RPMI7951 (cell line): ENCODE data around the gene DCST2. TPM values are rescaled to one million over a fixed set of nuclear protein-coding genes. Genes with fewer than 3 reads are reported as not detected.

Experiments
- DNase-seq: peaks from one replicate; pipeline ENCODE4 v3.0.0-alpha.2; 2012; ENCODE audit warnings: low read depth
- total RNA-seq: library from RNA; depleted of rRNA; stranded (reverse); fragments of >200 nt; shearing (Covaris generic); gene quantifications from 2 replicates; pipeline ENCODE4 v1.2.3, GENCODE V29; 2014

The DCST2 gene
- total RNA-seq, 1 experiment from 2014 or later = not detected

DNA sequence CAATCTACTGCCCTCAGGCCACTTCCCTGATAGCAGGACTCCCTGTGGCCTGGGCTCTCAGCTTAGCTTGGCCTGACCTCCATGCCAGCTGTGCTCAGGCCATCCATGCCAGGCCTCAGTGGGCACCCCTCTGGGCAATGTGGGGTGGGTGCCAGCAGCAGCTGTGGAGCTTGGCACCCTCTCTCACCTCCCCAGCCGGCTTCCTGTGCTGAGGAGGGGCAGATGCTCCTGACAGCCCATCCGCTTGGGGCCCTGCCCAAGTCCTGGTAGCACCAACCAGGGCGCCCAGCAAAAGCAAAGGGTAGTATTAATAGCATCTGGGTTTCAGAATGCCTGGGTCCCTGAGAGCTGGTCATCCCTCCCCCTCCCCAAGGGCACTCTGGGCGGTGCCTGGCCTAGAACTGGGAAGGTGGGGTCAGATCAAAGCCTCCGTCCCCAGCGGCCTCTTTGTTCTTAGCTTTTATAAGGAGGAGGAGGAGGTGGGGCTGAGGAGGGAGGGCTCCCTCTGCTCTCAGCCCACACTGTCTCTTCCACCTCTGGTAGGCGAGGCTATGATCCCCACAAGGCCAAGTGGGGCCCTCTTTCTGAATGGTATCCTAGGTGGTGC lies 36.1 kb upstream of the DCST2 start:
- DNase-seq = no peak

DNA sequence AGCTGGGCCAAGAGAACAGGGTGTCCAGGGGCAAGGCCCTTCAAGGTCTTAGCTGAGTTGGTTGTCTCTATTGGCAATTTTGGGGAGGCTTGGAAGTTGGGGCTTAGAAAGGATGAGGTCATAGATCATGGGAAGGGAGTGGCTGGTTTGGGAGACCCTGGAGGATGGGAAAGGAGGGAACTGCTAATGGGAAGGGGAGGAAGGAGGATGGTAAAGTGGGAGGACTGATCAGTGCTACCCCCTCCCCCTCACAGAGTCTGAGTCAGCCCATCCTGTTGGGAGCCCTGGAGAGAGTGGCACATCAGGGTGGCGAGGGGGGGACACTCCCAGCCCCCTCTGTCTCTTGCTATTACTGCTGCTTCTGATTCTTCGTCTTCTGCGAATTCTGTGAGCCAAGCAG lies 35.0 kb upstream of the DCST2 start:
- no peak for DNase-seq

DNA sequence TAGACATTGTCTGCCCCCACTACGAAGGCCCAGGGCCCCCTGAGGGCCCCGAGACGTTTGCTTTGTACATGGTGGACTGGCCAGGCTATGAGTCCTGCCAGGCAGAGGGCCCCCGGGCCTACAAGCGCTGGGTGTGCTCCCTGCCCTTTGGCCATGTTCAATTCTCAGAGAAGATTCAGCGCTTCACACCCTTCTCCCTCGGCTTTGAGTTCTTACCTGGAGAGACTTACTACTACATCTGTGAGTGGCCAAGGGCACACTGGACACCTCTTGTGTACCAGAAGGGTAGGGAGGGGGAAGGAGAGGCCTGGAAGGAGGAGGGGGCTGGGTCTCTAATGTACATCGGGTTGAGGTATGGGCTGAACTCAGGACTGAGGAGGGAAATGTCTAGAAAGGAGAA lies 33.2 kb upstream of the DCST2 start:
- no peak for DNase-seq

DNA sequence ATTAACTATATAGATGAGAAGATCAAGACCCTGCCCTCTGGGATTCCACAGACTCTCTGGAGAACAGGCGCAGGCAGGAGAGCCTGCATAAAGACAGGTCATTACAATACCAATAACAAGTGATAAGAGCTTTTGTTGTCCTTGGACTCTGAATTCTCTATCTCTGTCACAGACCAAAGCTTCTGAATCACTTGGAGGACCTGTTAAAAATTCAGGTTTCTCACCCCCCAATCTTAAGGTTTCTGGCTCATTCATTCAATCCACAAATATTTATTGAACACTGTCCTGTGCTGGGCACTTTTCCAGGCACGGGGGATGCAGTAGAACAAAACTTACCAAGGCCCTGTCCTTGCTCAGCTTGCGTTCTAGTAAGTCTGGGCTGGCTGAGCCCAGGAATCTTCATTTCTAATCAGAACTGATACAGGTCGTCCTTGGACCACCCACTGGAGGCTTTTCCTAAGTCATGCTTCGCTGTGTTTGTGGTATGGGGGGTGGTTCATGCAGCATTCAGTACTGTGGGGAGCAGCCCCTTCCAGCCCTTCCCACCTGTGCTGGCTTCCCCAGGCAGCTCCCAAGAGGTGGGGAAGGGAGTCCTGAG lies 31.4 kb upstream of the DCST2 start:
- no peak for DNase-seq

DNA sequence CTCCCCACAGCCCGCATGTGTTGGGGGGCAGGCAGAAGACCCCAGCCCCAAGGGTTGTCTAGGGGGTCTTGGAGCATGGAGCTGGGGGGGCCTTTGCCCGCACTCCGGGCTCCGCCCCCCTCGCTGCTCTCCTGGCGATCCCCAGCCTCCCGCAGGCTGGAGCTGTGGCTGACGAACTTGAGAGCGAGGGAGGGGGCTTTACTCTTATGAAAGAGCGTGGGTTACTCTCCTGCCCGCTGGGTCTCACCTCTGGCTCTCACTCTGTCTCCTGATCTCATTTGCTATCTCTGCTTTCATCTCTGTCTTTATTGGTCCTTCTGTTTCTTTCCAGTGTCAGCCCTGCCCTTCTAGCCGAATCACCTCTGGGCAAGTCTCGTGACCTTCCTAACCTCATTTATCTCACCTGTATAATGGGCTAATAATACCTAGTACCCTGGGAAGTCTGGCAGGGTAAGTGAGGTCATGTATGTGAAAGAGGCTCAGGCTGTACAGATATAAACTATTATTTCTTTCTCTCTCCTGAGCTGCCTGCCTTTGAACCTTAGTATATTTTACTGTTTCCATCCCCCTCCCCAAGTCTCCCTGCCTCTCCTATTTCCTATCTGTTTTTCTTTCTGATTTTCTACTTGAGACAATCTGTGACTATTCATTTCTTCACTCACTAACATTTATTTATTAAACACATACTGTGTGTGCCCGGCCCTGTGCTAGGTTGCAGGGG lies 30.7 kb upstream of the DCST2 start:
- DNase-seq = no peak

DNA sequence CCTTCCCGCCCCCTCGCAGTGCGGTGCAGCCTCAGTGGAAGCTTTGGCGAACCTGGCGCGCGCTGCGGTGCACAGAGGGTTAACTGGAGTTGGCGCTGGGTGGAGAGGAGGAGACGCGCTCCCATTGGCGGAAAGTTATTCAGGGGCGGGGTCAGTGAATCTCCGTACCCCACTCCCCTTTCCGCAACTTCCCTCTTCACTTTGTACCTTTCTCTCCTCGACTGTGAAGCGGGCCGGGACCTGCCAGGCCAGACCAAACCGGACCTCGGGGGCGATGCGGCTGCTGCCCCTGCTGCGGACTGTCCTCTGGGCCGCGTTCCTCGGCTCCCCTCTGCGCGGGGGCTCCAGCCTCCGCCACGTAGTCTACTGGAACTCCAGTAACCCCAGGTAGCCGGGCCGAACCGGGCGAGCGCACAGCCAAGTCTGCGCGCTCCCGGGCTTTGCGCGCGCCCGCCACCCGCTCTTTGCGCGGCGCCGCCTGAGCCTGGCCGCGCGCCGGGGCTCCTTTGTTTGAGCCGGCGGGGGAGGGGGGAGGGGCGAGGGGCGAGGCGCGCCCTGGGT lies 30.0 kb upstream of the DCST2 start, which contains the start of gene EFNA4:
TSS of gene EFNA4 (plus strand) at position 191 of the 561 bp plus-strand sequence. CDS start at position 275, 84 bp downstream.
- DNase-seq = peak; percentile 75

DNA sequence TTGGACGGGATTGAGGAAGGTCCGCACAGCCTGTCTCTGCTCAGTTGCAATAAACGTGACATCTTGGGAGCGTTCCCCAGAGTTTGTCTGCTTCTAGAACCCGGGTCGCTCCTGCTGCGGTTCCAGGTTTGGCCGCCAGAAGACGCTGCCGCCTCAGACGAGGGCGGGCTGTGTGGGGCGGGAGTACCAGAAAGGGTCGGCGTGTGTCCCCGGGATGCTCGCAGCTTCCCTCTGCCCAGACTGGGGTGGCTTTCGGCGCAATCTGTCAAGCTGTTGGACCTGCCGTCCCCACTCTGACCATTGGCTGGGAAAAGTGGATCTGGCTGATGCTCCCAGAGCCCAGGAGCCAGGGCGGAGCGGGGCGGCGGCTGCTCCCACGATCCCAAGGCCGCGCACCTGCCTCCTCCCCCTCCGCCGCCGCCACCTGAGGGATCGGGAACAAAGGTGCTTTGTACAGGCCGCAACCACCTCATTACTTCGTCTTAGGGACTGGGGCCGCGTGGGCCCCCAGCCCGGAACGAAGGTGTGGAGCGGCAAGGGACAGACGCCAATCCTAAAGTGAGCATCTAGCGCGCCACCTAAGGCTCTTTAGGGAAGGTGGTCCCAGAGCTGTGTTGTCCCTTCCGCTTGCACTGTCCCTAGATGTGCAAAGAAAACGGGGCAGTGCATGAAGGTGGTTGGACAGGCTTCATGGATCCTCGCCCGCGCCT lies 29.3 kb upstream of the DCST2 start:
- DNase-seq = no peak

DNA sequence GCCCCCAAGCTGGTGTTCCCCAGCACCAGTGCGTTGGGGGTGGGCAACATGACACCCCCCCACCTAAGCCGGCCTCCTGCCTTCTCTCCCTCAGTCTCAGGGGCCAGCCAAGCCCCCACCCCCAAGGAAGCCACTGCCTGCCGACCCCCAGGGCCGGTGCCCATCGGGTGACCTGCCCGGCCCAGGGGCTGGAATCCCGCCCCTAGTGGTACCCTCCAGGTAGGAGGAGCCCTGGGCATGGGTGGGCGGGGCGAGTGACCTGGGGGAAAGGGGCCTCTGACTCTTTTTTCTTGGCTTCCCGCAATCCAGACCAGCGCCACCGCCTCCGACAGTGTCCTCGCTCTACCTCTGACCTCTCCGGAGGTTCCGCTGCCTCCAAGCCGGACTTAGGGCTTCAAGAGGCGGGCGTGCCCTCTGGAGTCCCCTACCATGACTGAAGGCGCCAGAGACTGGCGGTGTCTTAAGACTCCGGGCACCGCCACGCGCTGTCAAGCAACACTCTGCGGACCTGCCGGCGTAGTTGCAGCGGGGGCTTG lies 28.6 kb upstream of the DCST2 start:
- no peak for DNase-seq

DNA sequence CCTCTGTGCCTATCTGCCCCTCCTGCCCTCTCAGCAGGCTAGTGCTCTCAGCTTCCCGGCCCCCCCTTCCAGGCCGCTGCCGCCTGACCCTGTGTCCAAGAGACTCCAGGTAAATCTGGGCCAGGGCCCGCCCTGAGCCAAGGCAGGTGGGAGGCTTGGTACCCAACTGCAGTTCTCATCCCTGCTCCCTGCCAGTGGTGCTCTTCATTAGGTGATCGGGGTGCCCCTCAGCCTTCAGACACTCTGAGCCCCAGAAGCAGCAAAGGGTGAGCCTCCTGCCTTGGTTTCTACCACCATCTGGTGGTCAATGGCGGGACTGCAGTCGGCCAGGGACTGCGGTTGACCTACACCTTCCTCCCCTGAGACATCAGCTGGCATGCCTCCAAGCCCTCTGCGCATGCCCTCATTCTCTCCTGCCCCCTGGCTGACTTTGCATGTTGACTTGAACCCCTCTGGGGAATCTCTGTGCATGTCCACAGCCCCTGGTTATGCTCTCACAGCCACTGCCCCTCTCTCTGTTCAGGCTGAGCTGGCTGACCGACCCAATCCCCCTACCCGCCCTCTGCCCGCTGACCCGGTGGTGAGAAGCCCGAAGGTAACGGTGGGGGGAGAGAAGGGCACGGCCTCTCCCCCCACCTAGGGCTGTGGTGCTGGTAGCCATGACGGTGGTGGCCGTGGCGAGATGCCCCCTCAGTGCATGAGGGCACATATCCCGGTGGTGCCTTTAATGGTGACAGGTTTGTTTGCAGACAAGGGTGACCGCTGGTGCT lies 28.0 kb upstream of the DCST2 start:
- peak; percentile 71 for DNase-seq

DNA sequence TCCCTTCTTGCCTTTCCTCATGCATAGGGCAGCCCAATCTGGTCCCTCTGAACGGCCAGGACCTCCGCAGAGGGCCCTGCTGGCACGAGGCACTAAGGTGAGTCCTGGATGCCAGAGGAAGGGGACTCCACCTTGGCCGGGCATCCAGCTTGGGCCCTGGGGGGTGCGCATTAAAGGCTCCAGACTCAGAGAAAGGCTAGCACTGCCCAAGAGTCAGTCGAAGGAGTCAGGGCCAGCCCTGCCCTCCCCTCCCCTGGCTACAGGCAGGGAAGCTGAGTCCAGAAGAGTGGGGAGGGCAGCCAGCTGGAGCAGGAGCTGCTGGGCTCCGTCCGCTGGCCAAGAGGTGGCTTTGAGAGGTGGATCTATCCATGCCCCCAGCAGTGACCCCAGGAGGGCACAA lies 27.2 kb upstream of the DCST2 start:
- DNase-seq = no peak

DNA sequence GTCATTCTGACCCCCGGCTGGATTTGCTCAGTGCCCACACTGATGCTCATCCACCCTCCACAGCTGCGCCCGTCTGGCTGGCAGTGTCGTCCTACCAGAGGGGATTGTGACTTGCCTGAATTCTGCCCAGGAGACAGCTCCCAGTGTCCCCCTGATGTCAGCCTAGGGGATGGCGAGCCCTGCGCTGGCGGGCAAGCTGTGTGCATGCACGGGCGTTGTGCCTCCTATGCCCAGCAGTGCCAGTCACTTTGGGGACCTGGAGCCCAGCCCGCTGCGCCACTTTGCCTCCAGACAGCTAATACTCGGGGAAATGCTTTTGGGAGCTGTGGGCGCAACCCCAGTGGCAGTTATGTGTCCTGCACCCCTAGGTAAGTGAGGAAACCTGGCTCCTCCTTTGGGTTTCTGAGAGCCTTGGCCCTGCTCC lies 24.2 kb upstream of the DCST2 start:
- DNase-seq = no peak

DNA sequence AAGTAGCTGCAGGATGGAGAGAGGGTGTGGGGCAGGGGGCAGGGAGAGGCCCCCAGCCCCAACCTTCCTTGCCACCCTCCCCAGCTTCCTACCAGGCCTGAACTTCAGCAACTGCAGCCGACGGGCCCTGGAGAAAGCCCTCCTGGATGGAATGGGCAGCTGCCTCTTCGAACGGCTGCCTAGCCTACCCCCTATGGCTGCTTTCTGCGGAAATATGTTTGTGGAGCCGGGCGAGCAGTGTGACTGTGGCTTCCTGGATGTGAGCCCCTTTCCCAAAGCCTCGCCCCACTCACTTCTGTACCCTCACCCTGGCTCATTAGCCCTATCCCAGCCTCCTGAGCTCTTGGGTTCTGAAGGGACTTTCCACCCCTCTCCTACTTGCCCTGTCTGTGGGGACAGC lies 23.5 kb upstream of the DCST2 start:
- DNase-seq = no peak

DNA sequence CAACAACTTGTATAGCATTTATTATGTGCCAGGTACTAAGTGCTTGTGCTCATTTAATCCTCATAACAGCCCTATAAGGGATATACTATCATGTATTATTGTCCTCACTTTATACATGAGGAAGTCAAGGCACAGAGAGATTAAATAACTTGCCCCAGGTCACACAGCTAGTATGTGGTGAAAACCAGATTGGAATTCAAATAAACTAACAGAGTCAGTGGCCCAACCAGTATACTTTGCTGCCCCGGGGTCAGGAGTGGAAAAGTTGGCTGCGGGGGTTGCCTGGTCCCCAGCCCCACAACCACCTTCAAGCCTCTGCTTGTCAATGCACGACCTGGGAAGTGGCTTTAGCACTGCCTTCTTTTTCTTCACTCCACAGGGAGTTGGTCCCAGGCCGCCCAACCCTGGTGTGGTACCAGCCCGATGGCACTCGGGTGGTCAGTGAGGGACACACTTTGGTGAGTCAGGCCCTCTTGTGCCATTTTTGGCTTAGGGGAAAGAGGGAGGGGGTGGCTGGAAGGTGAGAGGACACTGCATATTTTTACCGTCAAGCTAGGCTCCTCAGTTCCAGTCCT lies 20.0 kb upstream of the DCST2 start:
- no peak for DNase-seq

DNA sequence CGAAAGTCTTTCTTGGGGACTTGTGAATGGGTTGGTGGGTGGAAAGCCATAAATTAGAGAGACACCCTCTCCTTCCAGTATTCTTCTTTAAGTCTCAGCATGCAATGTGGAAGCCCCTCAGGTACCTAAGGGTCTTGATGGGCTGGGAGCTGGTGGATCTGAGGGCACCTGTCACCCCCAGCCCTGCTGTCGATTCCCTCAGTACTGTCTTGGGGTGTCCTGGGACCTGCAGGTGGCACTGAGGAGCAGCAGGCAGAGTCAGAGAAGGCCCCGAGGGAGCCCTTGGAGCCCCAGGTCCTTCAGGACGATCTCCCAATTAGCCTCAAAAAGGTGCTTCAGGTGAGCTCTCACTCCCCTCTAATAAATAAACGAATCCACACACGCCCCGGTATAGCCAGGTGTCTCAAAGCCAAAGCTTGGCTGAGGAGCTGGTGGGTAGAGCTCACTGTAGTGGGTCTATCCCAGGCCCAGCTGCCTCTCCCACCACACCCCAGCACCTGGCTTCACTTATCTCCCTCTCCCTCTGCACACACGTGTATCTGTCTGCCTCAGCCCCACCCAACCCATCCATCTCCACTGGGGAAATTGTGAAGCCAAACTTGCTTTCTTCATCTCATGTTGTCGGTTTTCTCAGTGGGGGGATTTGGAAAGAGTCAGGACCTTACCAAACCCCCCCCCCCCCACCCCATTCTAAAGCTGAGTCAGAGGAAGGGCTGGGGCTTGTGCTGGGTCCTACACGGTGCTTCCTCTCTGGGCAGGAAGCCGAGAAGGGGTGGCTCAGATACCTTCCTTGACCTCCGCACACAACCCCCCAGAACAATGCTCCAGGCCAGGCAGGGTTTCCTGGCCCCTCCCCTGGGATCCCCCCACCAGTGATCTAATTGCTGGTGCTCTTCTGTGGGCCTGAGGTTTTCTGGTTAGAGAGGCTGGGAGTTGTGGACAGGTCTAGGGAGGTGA lies 19.1 kb upstream of the DCST2 start:
- DNase-seq = no peak

DNA sequence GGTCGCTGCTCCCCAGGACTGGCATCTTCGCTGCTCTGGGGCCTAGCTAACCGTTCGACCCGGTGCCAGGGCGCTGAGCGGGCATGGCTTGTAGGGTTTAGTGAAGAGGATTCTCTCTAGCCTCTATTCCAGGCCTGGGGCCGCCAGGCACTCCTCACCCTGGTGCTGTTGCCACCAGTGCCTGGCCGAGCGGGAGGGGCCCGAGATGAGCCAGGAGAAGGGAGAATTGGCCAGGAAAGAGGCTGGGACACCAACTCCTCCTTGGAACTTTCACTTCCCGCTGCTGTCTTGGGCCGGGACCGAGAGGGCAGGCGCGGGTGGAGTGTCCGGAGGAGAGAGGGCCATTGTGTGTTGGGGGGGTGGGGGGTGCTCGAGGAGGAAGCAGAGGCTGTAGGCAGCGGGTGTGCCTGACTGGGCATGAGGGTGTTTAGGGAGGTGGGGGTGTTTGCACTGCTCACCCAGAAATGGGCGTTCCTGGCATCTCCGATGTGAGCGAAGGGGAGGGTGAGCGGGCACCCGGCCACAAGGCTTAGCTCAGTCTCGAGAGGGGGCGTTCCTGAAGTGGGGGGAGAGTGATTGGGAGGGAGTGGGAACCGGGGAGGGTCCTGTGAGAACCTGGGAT lies 18.3 kb upstream of the DCST2 start:
- peak; percentile 37 for DNase-seq

DNA sequence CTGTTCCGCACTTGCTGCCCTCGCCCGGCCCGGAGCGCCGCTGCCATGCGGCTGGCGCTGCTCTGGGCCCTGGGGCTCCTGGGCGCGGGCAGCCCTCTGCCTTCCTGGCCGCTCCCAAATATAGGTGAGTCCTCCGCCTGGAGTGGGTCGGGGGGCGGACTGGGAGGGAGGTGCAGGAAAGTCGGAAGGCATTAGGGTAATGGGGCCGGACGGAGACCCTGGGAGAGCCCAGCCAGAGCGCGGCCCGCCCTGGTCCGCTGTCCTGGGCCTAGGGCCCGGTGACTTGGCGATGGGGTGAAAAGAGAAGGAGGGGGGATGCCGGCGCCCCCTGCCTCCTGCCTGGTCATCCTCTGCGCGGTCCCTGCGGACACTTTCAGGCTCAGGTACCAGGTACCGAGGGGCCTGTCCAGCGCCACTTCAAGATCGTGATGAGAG lies 17.8 kb upstream of the DCST2 start:
- no peak for DNase-seq

DNA sequence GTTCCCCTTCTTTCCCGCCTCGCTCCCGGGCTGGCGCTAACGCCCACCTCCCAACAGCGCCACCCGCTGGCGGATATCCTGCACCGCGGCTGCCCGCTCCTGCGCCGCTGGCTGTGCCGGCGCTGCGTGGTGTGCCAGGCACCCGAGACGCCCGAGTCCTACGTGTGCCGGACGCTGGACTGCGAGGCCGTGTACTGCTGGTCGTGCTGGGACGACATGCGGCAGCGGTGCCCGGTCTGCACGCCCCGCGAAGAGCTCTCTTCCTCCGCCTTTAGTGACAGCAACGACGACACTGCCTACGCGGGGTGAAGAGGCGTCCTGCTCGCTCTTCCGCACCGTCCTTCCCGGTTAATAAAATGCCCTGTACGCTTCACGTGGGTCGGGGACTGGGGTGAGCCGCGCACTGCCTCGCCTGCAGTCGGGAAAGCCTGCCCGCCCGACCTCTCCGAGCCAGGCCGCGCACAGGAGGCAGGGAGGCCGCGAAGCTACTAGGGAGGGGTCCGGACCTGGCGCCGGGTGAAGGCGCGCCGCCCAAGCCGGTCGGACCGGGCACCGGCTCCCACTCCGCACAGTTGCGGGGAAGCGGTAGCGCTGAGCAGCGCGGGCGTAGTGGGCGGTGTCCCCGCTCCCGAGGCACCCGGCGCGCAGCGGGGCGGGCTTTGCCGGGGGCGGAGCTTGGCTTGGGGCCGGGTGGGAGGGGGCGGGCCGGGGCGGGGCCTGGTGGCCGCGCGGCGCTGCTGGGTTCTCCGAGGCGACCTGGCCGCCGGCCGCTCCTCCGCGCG lies 17.2 kb upstream of the DCST2 start, which contains the start of gene ADAM15:
TSS of gene ADAM15 (plus strand) at position 757 of the 782 bp plus-strand sequence. CDS start 71 bp downstream, outside the sequence.
- DNase-seq = peak; percentile 65
